Smooth muscle cell of the brain vasculature (primary cell): ENCODE data around the gene TMEM134.
A peak's percentile ranks its signal among the peaks of the same experiment; 100 is the strongest.
"Not testable (repeated sequence)": the region's sequence is repeated elsewhere in the genome, so short reads cannot be mapped to it uniquely, and the experiment has no call there.

Experiments
- DNase-seq: peaks from one replicate; pipeline ENCODE4 v3.0.0-alpha.2; 2012; ENCODE audit warnings: low read depth, low spot score

TMEM134 gene, protein sequence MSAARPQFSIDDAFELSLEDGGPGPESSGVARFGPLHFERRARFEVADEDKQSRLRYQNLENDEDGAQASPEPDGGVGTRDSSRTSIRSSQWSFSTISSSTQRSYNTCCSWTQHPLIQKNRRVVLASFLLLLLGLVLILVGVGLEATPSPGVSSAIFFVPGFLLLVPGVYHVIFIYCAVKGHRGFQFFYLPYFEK

DNA sequence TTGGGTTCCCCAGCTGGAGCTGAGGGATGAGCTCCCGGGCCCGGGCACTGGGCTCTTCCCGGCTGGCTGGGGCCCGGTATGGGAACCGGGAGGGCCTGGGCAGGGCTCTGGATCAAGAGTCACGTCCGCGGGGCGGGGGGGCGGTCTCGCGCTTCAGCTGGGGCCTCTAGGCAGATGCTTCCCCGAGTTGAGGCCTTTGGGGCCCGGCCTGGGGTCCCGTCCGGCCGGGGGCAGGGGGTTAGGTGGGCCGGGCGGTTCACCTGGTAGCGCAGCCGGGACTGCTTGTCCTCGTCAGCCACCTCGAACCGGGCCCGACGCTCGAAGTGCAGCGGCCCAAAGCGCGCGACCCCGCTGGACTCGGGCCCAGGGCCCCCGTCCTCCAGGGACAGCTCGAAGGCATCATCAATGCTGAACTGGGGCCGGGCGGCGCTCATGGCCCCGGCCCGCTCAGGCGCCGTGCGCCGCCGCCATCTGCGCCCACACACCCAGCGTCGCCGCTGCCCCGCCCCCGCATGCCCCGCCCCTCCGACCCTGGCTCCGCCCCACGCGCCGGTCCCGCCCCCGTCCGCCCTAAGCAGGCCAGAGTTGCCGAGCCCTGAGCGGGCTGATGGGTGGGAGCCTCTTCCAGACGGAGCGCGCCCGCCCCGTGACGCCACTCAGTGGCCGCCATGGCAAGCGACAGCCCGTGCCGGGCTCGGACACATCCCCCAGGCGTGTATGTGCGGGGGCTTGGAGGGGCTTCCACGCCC is at the start of gene TMEM134:
TSS of gene TMEM134 (minus strand) at position 493 of the 749 bp plus-strand sequence. CDS start at position 434, 59 bp downstream.
- DNase-seq, result peak; percentile 81

DNA sequence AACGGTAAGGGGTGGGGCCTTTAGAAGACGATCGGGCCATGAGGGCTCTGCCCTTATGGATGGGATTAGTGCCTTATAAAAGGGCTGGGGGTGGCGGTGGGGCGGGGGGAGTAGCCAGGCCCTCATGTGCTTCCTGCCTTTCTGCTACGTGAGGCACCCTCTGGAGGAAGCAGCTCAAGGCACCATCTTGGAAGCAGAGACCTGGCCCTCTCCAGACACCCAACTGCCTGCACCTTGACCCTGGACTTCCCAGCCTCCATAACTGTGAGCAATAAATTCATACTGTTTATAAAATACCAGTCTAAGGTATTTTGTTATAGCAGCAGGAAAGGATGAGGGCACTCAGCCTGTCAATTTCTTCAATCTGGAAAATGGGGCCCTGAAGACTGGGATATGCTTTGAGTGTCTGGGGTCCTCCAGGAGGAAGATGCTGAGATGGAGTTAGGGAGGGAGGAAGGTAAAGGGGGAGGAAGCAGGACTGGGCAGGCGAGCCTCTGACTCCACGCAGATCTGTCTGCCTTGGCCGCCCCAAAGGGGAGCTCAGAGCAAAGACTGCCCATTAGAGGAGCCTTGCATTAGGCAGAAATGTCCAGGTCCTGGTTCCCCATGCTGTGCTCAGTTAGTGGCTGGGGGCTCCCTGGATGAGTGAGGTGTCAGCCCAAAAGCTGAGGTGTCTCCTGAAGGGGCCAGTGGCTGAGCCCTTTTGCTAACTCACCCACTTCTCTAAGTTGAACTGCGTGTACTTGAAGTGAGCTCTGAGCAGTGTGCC is 48.9 kb upstream of the TMEM134 start:
- no peak for DNase-seq

DNA sequence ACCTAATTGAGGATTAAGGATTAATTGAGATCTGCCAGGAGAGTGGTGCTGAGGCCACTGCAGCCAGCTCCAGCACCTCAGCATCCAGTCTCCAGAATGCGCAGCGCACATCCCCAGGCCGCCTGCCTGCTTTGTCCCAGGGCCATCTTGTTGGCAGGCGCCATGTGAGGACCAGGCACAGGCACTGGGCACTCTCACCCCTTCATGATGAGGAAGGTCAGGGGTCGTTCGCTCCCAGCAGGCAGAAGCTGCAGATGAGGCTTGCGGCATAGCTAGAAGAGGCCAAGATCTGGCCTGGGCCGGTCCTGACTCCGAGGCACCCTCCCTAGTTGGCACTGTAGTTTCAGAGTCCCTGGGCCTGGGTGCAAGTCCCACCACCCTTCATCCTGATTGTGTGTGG is 47.8 kb upstream of the TMEM134 start:
- DNase-seq, result no peak

DNA sequence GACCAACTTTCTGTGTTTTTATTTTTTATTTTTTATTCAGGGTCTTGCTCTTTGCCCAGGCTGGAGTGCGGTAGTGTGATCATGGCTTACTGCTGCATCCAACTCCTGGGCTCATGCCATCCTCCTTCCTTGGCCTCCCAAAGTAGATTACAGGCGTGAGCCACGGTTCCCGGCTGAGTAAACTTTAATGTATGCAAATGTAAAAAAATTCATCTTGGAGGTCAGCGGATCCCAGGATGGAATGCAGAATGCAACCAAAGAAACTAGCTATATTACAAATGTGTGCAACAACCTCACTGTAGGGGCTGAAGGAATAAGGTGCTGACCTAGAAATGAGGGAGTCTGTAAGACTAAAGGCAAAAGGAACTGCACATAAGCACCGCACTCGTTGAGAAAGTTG is 45.1 kb upstream of the TMEM134 start:
- DNase-seq, result no peak

DNA sequence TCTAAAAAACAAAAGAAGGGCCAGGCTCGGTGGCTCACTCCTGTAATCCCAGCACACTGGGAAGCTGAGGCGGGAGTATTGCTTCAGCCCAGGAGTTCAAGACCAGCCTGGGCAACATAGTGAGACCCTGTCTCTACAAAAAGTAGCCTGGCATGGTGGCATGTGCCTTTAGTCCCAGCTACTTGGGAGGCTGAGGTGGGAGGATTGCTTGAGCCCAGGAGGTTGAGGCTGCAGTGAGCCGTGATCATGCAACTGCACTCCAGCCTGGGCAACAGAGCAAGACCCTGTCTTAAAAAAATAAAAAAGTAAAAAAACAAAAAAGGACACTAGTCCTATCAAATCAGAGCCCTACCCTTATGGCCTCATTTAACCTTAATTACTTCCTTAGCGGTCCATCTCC is 42.5 kb upstream of the TMEM134 start:
- not testable (repeated sequence) for DNase-seq

DNA sequence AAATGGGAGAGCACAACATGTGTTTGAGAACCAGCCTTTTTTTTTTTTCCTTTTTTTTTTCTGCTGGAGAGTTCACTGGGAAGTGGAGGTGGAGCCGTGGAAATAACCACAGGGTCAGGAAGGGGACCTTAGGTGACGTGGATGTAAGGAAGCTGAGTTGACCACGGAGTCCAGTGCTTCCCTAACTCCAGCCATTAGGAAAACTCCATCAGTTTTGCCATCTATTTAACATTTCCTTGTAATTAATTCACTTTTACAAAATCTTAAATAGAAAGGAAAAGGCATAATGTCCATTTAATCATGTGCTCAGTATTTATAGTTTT is 40.9 kb upstream of the TMEM134 start:
- no peak for DNase-seq

DNA sequence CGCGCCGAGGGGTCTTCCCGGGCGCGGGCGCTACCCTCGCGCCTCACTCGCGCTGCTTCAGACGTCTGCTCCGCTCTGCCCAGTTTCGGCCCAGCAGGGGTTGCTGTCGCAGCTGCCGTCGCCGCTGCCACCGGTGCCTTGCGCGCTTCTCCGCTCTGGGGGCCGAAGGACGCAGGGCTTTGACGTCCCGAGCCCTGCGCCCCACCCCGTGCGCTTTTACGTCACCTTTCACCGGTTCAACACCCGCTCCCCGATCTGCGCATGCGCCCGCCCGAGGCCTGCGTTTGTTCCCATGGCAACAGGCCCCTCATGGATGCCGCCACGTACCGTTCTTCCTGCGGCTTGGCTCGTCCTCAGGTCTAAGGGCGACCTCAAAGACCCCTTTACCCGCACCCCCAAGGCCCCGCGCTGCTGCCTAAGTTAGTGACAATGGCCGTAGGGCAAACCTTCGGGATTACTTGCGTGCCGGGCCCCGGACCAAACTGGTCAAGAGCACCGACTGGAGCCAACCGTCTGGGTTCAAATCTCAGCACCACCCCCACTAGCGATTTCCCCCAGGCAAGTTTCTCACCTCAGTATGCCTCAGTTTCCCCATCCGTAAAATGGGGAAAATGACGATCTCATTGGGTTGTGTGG is 39.6 kb upstream of the TMEM134 start:
- peak; percentile 88 for DNase-seq

DNA sequence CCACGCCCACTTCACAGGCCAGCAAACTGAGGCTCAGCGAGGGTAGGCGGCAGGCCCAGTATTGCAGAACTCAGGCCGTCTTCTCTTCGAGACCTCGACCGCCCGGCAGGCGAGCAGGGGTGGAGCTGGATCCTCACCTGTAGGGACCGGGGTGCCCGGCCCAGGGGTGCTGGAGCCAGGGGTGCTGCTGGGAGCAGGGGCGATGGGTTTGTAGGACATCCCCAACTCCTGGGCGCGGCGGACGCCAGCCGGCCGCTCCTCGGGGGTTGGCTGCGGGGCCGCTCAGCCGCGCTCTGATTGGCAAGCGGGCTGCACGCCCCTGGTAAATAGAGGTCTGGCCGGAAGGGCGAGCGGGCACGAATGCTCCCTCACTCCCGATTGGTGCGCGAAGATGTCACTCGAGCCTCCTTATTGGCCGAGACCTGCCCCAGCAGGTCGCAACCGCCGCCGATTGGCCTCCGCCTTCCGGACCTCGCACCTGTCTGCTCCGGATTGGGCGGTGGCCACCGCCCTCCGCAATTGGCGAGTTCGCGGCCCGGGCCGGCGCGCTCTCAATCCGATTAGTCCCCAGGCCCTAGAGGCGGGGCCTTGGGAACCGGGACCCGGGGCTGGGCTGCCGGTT is 38.9 kb upstream of the TMEM134 start, which contains the start of gene CDK2AP2:
TSS of gene CDK2AP2 (minus strand) at position 299 of the 622 bp plus-strand sequence. CDS start at position 219, 80 bp downstream.
- peak; percentile 97 for DNase-seq

DNA sequence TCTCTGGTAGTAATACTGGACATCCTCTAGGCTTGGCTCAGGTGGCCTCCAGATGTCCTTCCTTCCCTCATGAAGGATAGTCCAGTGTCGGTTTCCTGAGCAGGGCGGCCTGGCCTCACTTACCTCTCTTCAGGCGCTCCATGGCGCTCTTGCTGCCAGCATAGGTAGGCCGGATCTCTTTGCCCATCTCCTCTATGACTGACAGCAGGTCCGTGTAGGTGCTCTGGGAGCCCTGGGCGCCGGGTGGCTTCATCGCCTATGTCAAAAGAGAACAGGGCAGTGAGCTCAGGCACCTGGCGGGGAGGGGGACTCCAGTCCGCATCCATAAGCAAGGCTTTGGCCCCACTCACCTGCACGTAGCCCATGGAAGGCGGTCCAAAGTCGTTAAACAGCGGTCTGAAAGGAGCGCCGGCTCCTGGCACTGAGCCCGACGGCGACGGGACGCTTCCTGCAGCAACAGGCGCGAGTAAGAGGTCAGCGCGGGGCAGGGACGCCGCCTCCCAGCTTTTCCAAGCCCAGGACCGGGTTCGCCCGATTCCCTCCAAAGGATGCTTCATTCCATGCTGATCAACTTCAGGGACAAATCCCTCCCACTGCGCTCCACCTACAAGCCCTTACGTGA is 38.3 kb upstream of the TMEM134 start:
- no peak for DNase-seq

DNA sequence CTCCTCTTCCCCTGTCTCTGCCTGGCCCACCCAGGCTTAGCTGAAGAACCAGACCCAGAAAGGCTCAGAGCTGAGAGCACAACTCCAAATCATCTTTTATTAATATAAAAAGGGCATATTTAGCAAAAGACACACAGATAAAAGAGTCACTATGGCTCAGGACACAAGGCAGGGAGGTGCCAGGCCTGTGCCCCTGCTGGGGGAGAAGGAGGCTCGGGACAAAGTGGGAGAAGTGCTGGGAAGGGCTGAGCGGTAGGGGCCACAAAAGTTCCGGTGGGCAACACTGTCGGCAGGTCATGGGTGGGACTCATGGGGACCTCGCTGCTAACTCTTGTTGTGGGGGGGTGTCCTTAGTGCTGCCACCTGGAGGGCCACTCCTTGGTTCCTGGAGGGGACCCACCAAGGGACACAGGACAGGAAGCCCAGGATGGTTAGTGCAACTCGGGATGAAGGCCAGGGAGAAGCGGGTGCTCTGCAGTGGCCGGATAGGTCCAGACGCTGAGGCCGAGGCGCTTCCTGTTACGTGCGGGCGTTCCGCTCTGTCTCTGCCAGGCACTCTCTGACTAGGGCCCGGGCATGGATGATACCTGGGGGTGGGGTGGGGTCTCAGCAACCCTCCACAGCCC is 37.5 kb upstream of the TMEM134 start:
- no peak for DNase-seq

DNA sequence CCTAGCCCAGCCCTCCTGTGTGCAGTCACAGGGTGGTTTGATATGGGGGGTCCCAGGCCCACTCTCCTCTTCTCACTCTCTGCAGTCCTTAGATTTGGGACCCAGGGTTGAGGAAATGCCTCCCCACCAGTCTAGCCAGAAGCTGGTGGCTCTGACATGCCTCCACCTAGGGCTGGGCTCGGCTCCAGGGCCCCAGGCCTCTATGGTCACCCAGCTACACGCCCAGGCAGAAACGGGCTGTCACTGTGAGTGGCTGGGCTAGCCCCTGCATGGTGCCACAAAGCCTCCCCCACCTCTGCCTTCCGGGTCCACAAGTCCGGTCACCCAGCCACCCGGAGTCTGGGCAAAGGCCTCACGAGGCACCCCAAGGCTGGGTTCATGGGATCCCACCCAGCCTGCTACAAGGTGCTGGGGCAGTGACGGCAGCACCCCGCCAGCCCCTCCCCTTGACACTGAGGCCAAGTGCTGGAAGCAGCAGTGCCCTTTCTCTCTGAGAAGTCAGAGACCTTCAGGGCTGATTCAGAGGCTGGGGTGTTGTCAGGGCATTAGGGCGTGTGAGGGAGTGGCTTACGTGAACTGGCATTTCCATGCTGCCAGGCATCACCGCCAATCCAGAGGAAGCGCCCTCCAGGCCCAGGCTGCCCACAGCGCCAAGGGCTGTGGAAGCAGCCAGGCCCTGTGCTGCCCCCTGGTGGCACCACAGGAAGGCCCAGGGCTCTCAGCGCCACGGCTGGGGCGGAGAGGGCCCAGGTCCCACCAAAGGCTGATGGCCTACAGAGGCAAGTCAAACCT is 36.8 kb upstream of the TMEM134 start:
- peak; percentile 57 for DNase-seq

DNA sequence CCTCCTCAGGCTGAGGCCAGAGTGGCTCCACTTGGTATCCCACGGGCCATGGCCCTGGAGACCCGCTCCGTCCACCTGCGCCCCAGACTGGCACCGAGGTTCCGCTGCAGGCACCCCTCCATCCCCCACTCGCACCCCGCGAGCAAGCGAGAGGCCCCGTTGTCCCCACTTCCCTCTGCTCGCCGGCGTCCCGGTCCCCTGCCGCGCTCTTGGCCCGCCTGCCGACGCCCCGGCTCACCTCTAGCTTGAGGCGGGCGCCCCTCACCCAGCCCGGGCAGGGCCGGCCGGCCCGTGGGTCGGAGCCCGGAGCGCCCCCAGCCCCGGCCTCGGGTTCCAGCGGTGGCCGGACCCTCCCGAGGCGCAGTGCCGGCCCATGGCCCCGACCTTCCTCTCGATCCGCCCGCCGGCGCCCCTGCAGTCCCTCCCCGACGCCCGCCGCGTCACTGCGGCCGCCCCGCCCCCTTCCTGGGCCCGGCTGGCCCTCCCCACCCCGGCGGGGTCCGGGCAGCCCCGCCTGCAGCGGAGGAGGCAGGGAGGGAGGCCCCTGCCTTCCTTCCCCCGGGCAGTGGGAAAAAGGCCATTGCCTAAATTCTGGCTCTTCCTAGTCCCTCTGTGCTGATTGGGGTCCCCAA is 36.0 kb upstream of the TMEM134 start, which contains the start of gene PITPNM1:
TSS of gene PITPNM1 (minus strand) at position 414 of the 632 bp plus-strand sequence. CDS start 1,183 bp downstream, outside the sequence.
- no peak for DNase-seq

DNA sequence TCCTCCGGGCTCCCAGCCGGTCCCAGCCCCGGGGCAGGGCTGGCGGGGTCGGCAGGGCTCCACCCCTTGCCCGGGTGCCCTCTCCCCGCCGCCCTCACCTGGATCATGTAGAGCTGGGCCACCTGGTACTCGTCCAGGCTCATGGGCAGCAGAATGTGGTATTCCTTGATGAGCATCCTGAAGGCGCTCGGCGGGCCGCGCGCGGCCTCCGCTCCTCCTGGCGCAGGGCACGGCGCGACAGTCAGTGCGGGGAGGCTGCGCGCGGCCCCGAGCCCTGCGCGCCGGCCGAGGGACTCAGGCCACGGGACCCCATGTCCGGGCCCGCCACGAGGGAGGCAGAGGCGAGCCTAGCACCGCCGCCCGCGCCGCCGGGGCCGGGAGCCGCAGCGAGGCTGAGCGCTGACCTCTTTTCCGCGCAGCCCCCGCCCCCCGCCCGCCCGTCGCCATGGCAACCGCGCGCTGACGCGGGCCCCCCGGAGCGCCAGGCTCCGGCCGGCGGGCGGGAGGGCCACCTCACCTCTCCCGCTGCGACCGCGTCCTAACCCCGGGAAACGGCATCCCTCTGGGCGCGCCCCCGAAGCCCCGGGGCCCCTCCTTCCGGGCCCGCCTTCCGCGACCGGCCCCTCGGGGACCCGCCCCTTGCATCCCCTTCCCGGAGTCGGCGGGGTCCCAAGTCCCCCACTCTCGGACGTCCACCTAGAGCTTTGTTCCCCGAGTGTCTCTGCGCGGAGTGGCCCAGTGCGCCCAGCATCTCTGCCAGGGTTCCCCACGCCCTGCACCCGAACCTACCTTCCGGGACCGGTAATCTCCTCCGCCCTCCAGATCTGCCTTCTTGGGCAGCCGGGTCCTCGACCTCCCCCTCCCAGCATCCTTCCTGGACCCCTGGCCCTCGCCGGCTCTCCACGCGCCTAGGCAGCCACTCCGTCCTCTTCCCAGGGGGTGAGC is 35.2 kb upstream of the TMEM134 start:
- no peak for DNase-seq

DNA sequence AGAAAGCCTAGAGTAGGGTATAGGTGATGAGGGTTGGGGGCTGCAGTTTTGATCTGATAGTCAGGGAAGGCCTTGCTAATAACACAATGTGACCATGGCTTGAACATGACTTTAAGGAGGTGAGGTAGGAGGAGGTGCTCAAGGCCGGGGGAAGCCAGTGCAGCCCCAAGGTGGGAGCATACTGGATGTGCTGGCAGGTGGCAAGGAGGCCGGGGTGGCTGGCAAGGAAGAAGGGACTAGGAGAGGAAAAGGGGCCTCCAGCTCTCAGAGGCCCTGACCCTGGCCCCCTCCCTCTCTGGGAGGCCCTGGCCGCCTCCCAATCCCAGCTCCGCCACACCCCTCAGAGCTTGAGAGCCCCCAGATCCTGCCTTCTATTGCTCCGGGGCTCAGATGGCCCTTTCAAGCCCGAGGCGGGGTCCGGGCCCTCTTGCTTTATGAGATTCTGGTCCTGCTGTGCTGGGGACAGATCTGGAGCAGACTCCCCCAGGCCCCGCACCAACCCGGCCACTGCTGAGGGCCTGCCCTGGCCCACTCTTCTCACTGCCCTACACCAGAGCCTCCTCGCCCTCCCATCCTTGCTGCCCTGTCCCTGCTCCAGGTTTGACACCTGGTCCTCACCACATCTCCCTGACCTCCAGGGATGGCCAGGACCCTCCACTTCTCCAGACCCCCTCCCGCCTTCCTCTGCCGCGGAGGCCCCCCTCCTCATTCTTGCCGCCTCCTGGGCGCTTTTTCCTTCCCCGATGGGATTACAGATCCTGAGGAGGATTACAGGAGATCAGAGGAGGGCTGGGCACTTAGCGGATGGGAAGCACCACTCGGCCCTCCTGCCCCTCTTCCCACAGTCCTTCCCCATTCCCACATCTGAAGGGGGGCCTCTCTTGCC is 34.3 kb upstream of the TMEM134 start:
- no peak for DNase-seq

DNA sequence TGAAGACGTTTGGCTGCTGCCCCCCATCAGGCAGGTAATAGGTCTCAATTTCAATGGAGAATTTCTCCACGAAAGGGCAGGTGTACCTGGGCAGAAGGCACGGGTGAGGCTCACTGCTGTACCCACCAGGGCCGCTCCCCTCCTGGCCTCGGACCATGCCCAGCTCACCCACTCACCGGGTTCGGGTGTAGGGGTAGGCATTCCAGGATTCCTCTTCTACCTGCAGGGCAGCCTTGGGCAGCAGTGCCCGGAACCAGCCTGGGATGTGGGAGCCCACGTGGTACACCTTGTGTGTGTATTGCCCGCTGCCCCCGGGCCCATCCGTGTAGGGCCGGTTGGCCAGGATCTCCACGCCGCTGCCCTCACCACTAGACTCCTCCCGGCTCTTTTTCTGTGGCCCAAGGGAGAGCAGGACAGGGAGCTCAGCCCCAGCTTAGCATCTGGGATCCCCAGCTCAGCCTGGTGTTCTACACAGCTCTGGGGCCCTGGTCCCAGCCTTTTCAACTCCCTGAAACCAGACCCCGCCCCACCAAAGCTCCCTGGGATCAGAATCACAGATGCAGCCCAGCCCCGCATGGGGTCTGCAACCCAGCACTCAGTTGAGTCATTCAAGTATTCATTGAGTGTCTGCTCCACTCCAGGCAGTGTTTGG is 33.4 kb upstream of the TMEM134 start:
- no peak for DNase-seq

DNA sequence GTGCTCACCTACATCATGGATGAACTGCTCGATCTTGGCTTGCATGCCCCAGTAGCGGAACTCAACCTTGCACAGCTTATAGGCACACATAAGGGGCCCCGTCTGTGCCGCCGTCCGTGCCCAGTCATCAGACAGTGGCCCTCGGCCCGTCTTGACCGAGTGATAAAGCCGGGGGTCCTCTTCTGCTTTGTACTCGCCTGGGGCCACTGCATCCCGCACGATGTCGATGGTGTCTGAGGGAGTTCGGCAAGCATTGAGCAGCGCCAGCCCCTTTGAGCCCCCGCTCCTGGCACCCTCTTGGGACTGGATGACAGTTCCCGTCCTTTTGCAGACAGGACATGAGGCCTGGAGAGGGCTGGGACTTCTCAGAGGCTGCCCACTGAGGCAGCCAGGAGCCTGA is 32.8 kb upstream of the TMEM134 start:
- no peak for DNase-seq
